A549 (cell line): Measurements from ENCODE around the gene NRARP. TPM values are rescaled to one million over a fixed set of nuclear protein-coding genes. Genes with fewer than 3 reads are reported as not detected.
"Not testable (repeated sequence)": the region's sequence is repeated elsewhere in the genome, so short reads cannot be mapped to it uniquely, and the experiment has no call there.

Experiments
- ATAC-seq, 2 experiments: fragments of 200-7000 bp in 1 of 2; fragments of >200 bp in 1 of 2; cut with Nextera tagmentation in 1 of 2; cut with Tn5 transposase in 1 of 2; 3 replicates each; pipeline versions ENCODE4 v1.8.0 to v1.9.1; 2018 to 2020; ENCODE audit warnings: mild to moderate bottlenecking in 1 of 2, moderate library complexity in 1 of 2
- CTCF ChIA-PET: fragments of 300-600 bp; sonication (Branson Sonifier 250); formaldehyde crosslinking; extraction: SDS; loops from one replicate; lab custom pipeline; 2021; ENCODE audit warnings: antibody characterized with exemption, inconsistent platforms; lab: Yijun Ruan, JAX
- POLR2A ChIA-PET: fragments of 350-600 bp; formaldehyde crosslinking; extraction: SDS; loops from one replicate; lab custom pipeline; 2021; ENCODE audit warnings: antibody characterized with exemption, inconsistent platforms; lab: Yijun Ruan, JAX
- DNase-seq, 2 experiments: peaks; one replicate each; pipeline versions ENCODE4 v3.0.0 to v3.0.0-alpha.2; 2011 to 2016; ENCODE audit warnings: low read depth in 1 of 2, low spot score in 1 of 2
- FAIRE-seq: peaks from 2 replicates; lab custom pipeline; 2011; peaks lifted over from hg19 to GRCh38; lab: Jason Lieb, UNC
- H3K27ac ChIP-seq, 2 experiments: fragments of >200 bp; sonication (Bioruptor Twin); formaldehyde crosslinking; 3 replicates each; pipeline ENCODE4 v1.5.1; 2016 to 2017
- H3K4me1 ChIP-seq: fragments of >200 bp; sonication (Bioruptor Twin); formaldehyde crosslinking; 3 replicates; pipeline ENCODE4 v1.6.1; 2016
- H3K4me2 ChIP-seq: fragments of >200 bp; sonication (Bioruptor Twin); formaldehyde crosslinking; 3 replicates; pipeline ENCODE4 v1.6.1; 2016
- H3K4me3 ChIP-seq: fragments of >200 bp; sonication (Bioruptor Twin); formaldehyde crosslinking; 3 replicates; pipeline ENCODE4 v1.5.1; 2016
- H3K9me3 ChIP-seq: fragments of >200 bp; sonication (Bioruptor Twin); formaldehyde crosslinking; 3 replicates; pipeline ENCODE4 v1.6.1; 2016
- BHLHE40 ChIP-seq: IDR thresholded peaks from 2 replicates; pipeline ENCODE4 v1.6.1; 2012; ENCODE audit warnings: low read depth, low read length, inconsistent platforms
- CBX2 ChIP-seq: fragments of 200-600 bp; sonication (generic); IDR thresholded peaks from 2 replicates; pipeline ENCODE4 v1.6.1; 2016; ENCODE audit warnings: low read depth, mild to moderate bottlenecking, borderline replicate concordance
- CBX8 ChIP-seq: fragments of 200-600 bp; sonication (generic); IDR thresholded peaks from 2 replicates; pipeline ENCODE4 v1.6.1; 2016
- CHD4 ChIP-seq: fragments of 200-600 bp; sonication (generic); IDR thresholded peaks from 2 replicates; pipeline ENCODE4 v1.6.1; 2016; ENCODE audit warnings: antibody characterized with exemption, mild to moderate bottlenecking, borderline replicate concordance
- EHMT2 ChIP-seq: fragments of 200-600 bp; sonication (generic); IDR thresholded peaks from 2 replicates; pipeline ENCODE4 v1.6.1; 2016; ENCODE audit warnings: antibody characterized with exemption, low read depth, mild to moderate bottlenecking, moderate library complexity
- ESRRA ChIP-seq: fragments of 150-350 bp; IDR thresholded peaks from 2 replicates; pipeline ENCODE4 v1.6.1; 2014; ENCODE audit warnings: mild to moderate bottlenecking, low read length, borderline replicate concordance
- FOSL2 ChIP-seq, 2 experiments: fragments of 450-650 bp in 1 of 2; fragments of >200 bp in 1 of 2; sonication (Bioruptor Twin) in 1 of 2; formaldehyde crosslinking; IDR thresholded peaks; 2 replicates each; pipeline versions ENCODE4 v1.5.0 to v1.6.1; 2016 to 2020; ENCODE audit warnings: mild to moderate bottlenecking in 1 of 2, moderate library complexity in 1 of 2
- HDAC2 ChIP-seq: fragments of 200-600 bp; sonication (generic); IDR thresholded peaks from 2 replicates; pipeline ENCODE4 v1.6.1; 2016
- HEYL ChIP-seq: fragments of 250-450 bp; sonication (Bioruptor Pico); IDR thresholded peaks from 2 replicates; pipeline ENCODE4 v1.8.0; 2021; ENCODE audit warnings: mild to moderate bottlenecking, moderate library complexity
- HOXB13 ChIP-seq: fragments of 250-450 bp; sonication (Bioruptor Pico); IDR thresholded peaks from 2 replicates; pipeline ENCODE4 v1.5.0; 2020; ENCODE audit warnings: low read depth, mild to moderate bottlenecking, moderate library complexity
- HOXB5 ChIP-seq: fragments of 250-450 bp; sonication (Bioruptor Pico); IDR thresholded peaks from 2 replicates; pipeline ENCODE4 v1.5.0; 2020; ENCODE audit warnings: mild to moderate bottlenecking, moderate library complexity
- JUNB ChIP-seq: fragments of >200 bp; sonication (Bioruptor Twin); formaldehyde crosslinking; IDR thresholded peaks from 2 replicates; pipeline ENCODE4 v1.6.1; 2016
- KDM5A ChIP-seq: fragments of 200-600 bp; sonication (generic); IDR thresholded peaks from 2 replicates; pipeline ENCODE4 v1.6.1; 2016; ENCODE audit warnings: antibody characterized with exemption, mild to moderate bottlenecking
- MAFK ChIP-seq: fragments of 450-650 bp; IDR thresholded peaks from 2 replicates; pipeline ENCODE4 v1.6.1; 2014; ENCODE audit not compliant: partially characterized antibody
- MYC ChIP-seq: IDR thresholded peaks from 2 replicates; pipeline ENCODE4 v1.6.1; 2012; ENCODE audit warnings: mild to moderate bottlenecking, inconsistent platforms, low read length, improper control_type of control experiment, borderline replicate concordance
- NPAS2 ChIP-seq: fragments of 250-450 bp; sonication (Bioruptor Pico); IDR thresholded peaks from 2 replicates; pipeline ENCODE4 v1.8.0; 2022; ENCODE audit warnings: mild to moderate bottlenecking, moderate library complexity, borderline replicate concordance
- PHF8 ChIP-seq: fragments of 200-600 bp; sonication (generic); IDR thresholded peaks from 2 replicates; pipeline ENCODE4 v1.6.1; 2016; ENCODE audit warnings: low read depth, mild to moderate bottlenecking, antibody characterized with exemption, moderate library complexity, borderline replicate concordance
- POLR2A ChIP-seq: IDR thresholded peaks from 2 replicates; pipeline ENCODE4 v1.6.1; 2012; ENCODE audit warnings: mild to moderate bottlenecking, low read length
- POLR2AphosphoS2 ChIP-seq: conservative IDR thresholded peaks from 2 replicates; pipeline ENCODE4 v1.6.1; 2012; ENCODE audit warnings: low read length, improper control_type of control experiment, inconsistent platforms
- RAD21 ChIP-seq, 2 experiments: fragments of >200 bp in 1 of 2; sonication (Bioruptor Twin) in 1 of 2; formaldehyde crosslinking in 1 of 2; IDR thresholded peaks in 1 of 2; conservative IDR thresholded peaks in 1 of 2; 2 replicates in 1 of 2; 3 replicates in 1 of 2; pipeline ENCODE4 v1.6.1; 2012 to 2018; ENCODE audit warnings: inconsistent platforms in 1 of 2
- RARB ChIP-seq: fragments of 250-450 bp; sonication (Bioruptor Pico); IDR thresholded peaks from 2 replicates; pipeline ENCODE4 v1.8.0; 2021; ENCODE audit warnings: mild to moderate bottlenecking, moderate library complexity
- RCOR1 ChIP-seq: fragments of 150-350 bp; IDR thresholded peaks from 2 replicates; pipeline ENCODE4 v1.6.1; 2014; ENCODE audit warnings: antibody characterized with exemption, low read length, low read depth
- RFX5 ChIP-seq: fragments of 450-650 bp; IDR thresholded peaks from 2 replicates; pipeline ENCODE4 v1.7.1; 2014; ENCODE audit warnings: antibody characterized with exemption, mild to moderate bottlenecking, moderate library complexity
- RNF2 ChIP-seq: fragments of 200-600 bp; sonication (generic); IDR thresholded peaks from 2 replicates; pipeline ENCODE4 v1.6.1; 2016; ENCODE audit warnings: low read depth, mild to moderate bottlenecking, antibody characterized with exemption, moderate library complexity, borderline replicate concordance
- SMC3 ChIP-seq: fragments of >200 bp; sonication (Bioruptor Twin); formaldehyde crosslinking; IDR thresholded peaks from 3 replicates; pipeline ENCODE4 v1.6.1; 2018; ENCODE audit warnings: inconsistent platforms
- SREBF2 ChIP-seq: fragments of 450-650 bp; IDR thresholded peaks from 2 replicates; pipeline ENCODE4 v1.6.1; 2014; ENCODE audit warnings: mild to moderate bottlenecking, moderate library complexity
- TFCP2L1 ChIP-seq: fragments of 250-450 bp; sonication (Bioruptor Pico); IDR thresholded peaks from 2 replicates; pipeline ENCODE4 v1.5.0; 2021; ENCODE audit warnings: mild to moderate bottlenecking
- TP53 ChIP-seq: fragments of 250-450 bp; sonication (Bioruptor Pico); IDR thresholded peaks from 2 replicates; pipeline ENCODE4 v1.5.0; 2021; ENCODE audit warnings: mild to moderate bottlenecking, moderate library complexity
- ZC3H11A ChIP-seq: fragments of 450-650 bp; IDR thresholded peaks from 2 replicates; pipeline ENCODE4 v1.6.1; 2014; ENCODE audit warnings: antibody characterized with exemption, mild to moderate bottlenecking
- ZFP36 ChIP-seq: fragments of 450-650 bp; IDR thresholded peaks from 2 replicates; pipeline ENCODE4 v1.6.1; 2014; ENCODE audit warnings: borderline replicate concordance; ENCODE audit not compliant: partially characterized antibody
- WGBS: methylation state at CpG from one replicate; pipeline ENCODE4 v1.1.6; 2017; ENCODE audit errors: missing lambda C conversion rate; 5-methylcytosine and 5-hydroxymethylcytosine counted together
- polyA plus RNA-seq, 4 experiments: library from polyadenylated mRNA; depleted of rRNA in 3 of 4; stranded (reverse); fragments of >200 nt; fragmentation: RNase III in 1 of 4; extraction: RNeasy Plus Mini Kit Qiagen cat#74134 plus additional on column Dnase treatment in 1 of 4; gene quantifications; 2 replicates in 3 of 4; 3 replicates in 1 of 4; pipeline ENCODE4 v1.2.3, GENCODE V29; 2011 to 2017
- TF ChIP-seq, protein P1 (sequence below): IDR thresholded peaks from 2 replicates; pipeline ENCODE4 v1.6.1; 2012
- TF ChIP-seq, protein P2 (sequence below): IDR thresholded peaks from 2 replicates; pipeline ENCODE4 v1.6.1; 2012

NRARP gene
- polyA plus RNA-seq, 2 of the 4 experiments (the other 2 are of a cell fraction), result 1.3 to 5.1 TPM

GRCh38 chr9:137327641-137328550, 25.8 kb upstream of the NRARP start:
- ATAC-seq, result peak in 1 of 2 experiments; percentile 63; a peak in 1 of 6 replicates
- POLR2A ChIA-PET, CTCF ChIA-PET: not testable (repeated sequence)

DNA sequence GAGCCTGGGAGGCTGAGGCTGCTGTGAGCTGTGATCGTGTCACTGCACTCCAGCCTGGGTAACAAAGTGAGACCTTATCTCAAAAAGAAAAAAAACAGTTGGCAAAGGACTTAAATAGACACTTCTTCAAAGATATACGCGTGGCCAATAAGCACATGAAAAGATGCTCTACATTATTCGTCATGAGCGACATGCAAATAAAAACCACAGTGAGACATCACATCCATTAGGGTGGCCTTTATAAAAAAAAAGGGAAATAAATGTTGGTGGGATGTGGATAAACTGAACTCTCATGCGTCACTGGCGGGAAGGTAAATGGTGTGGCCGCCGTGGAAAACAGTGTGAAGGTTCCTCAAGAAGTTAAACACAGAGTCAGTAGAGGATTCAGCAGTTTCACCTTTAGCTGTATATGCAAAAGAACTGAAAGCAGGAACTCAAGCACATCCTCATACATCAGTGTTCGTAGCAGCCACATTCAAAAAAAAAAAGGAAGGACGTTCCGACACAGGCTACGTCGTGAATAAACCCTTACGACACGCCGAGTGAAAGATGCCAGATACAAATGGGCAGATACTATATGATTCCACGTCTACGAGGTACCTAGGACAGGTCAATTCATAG, 24.5 kb upstream of the NRARP start:
- ChIA-PET CTCF (interaction anchor here (2.4 kb wide), 1 partner anchor 24 kb away, joined by 9 read pairs; the partner anchor contains the start of gene NRARP), POLR2A (no interaction called here)
- ATAC-seq (no peak; a peak in 2 of 6 replicates), FAIRE-seq (no peak), DNase-seq (no peak)
- H3K27ac ChIP-seq, result no peak overlapping the region
- H3K4me2 ChIP-seq, result no peak overlapping the region
- WGBS, result 73% methylated on average over 19 of the region's 19 CpGs
- TF ChIP-seq KDM5A (no peak), HOXB13 (CRISPR knock-in tag) (no peak), ZFP36 (no peak), RFX5 (no peak), RCOR1 (no peak), CHD4 (no peak), RARB (CRISPR knock-in tag) (no peak), MAFK (no peak), SREBF2 (no peak), ESRRA (no peak), HDAC2 (no peak), EHMT2 (no peak), ZC3H11A (no peak), RAD21 (conservative IDR thresholded peaks at IDR 0.05 in 1 of 2, IDR thresholded peaks at IDR 0.05 in 1 of 2) (no peak), MYC (no peak), CBX8 (no peak), POLR2A (no peak)
- TF ChIP-seq, protein P1, sequence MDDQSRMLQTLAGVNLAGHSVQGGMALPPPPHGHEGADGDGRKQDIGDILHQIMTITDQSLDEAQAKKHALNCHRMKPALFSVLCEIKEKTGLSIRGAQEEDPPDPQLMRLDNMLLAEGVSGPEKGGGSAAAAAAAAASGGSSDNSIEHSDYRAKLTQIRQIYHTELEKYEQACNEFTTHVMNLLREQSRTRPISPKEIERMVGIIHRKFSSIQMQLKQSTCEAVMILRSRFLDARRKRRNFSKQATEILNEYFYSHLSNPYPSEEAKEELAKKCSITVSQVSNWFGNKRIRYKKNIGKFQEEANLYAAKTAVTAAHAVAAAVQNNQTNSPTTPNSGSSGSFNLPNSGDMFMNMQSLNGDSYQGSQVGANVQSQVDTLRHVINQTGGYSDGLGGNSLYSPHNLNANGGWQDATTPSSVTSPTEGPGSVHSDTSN, result no peak
- peaks cover 6% of the 10 kb centered on the region; the same call in 2 of the 3 replicates for H3K9me3 ChIP-seq
- no peak overlapping the region for H3K4me3 ChIP-seq
- H3K4me1 ChIP-seq, result no peaks in the 10 kb centered on the region

More at GRCh38 chr9:137327641-137328550, 25.8 kb upstream of the NRARP start:
- 15% methylated on average over 8 of the region's 8 CpGs for WGBS
- peak; percentile 61 for TF ChIP-seq ZFP36
- TF ChIP-seq CBX8, result peak; percentile 91; the same call in 1 of the 2 replicates
- TF ChIP-seq RNF2, result peak; percentile 99
- DNase-seq, H3K4me3 ChIP-seq, H3K9me3 ChIP-seq, H3K4me2 ChIP-seq, H3K27ac ChIP-seq, H3K4me1 ChIP-seq: not testable (repeated sequence)
- peak; percentile 100 for FAIRE-seq

DNA sequence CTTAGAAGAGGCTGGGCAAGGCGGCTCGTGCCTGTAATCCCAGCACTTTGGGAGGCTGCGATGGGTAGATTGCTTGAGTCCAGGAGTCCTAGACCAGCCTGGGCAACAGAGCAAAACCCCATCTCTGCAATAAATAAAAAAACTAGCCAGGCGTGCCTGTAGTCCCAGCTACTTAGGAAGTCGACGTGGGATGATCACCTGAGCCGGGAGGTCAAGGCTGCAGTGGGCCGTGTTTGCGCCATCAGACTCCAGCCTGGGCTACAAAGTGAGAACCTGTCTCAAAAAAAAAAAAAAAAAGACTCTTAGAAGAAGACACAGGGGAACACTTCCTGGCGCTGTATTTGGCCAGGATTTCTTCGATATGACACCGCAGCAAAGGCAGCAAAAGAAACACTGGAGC, 23.7 kb upstream of the NRARP start:
- FAIRE-seq (no peak), ATAC-seq (no peak), DNase-seq (no peak)
- Histone ChIP-seq H3K9me3 (peaks cover 6% of the 10 kb centered on the region; the same call in 2 of the 3 replicates), H3K4me3 (no peak overlapping the region), H3K4me2 (no peak overlapping the region), H3K4me1 (no peaks in the 10 kb centered on the region), H3K27ac (no peak overlapping the region)
- WGBS, result 65% methylated on average over 12 of the region's 12 CpGs
- ChIA-PET POLR2A (no interaction called here), CTCF (interaction anchor here (0.6 to 2.4 kb wide), 4 partner anchors 24 to 143 kb away, joined by 3 to 9 read pairs (median 4); partner anchors contain the start of gene NRARP)
- TF ChIP-seq EHMT2 (no peak), POLR2AphosphoS2 (no peak), BHLHE40 (no peak), SREBF2 (no peak), CBX8 (no peak), FOSL2 (IDR thresholded peaks at IDR 0.05) (no peak), FOSL2 (CRISPR knock-in tag; IDR thresholded peaks at IDR 0.05) (no peak), CBX2 (no peak), SMC3 (no peak), NPAS2 (CRISPR knock-in tag) (no peak), RFX5 (no peak), JUNB (no peak), RNF2 (no peak), HEYL (CRISPR knock-in tag) (no peak), HOXB5 (no peak), TFCP2L1 (no peak), TP53 (CRISPR knock-in tag) (no peak), PHF8 (no peak)
- TF ChIP-seq, protein P2, sequence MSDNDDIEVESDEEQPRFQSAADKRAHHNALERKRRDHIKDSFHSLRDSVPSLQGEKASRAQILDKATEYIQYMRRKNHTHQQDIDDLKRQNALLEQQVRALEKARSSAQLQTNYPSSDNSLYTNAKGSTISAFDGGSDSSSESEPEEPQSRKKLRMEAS, result no peak
